ENCODE data around the gene MAGED4.
"Not testable (repeated sequence)": the region's sequence is repeated elsewhere in the genome, so short reads cannot be mapped to it uniquely, and the experiment has no call there.

Gene MAGED4

GRCh38 chrX:52184440-52185077 is at the start of gene MAGED4:
TSS of gene MAGED4 (plus strand) at chrX:52184888. CDS start at chrX:52185923, 1,035 bp downstream.
- DNase-seq = not testable (repeated sequence)

- no peak for DNase-seq
Observed at GRCh38 chrX:52138830-52139544, 45.7 kb upstream of the MAGED4 start.

- no peak for DNase-seq
Observed at GRCh38 chrX:52139545-52139895, 45.2 kb upstream of the MAGED4 start.

GRCh38 chrX:52140020-52140419 is 44.7 kb upstream of the MAGED4 start:
- no peak for DNase-seq

- not testable (repeated sequence) for DNase-seq
Observed at GRCh38 chrX:52150667-52151066, 34.0 kb upstream of the MAGED4 start.

DNA sequence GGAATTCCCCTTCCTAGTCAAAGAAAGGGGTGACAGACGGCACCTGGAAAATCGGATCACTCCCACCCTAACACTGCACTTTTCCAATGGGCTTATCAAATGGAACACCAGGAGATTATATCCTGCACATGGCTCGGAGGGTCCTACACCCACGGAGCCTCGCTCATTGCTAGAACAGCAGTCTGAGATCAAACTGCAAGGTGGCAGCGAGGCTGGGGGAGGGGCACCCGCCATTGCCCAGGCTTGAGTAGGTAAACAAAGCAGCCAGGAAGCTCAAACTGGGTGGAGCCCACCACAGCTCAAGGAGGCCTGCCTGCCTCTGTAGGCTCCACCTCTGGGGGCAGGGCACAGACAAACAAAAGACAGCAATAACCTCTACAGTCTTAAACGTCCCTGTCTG is 24.5 kb upstream of the MAGED4 start:
- DNase-seq = not testable (repeated sequence)

DNA sequence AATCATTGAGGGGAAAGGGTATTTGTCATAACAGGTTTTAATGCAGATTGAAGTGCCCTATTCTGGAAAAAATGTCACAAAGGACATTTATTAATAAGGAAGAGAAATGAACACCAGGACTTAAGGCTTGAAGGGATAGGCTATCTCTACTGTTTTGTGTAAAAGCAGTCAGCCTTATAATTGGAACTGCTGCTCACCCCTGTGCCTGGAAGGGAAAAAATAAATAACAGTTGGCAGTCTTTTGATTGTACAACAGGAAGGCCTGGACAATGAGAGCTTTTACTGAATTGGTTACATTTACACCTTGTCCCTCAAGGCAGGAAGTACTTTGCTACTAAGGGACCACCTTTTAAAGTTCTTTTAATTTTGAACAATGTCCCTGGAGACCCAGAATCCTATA is 17.8 kb upstream of the MAGED4 start:
- DNase-seq = no peak

- not testable (repeated sequence) for DNase-seq
Observed at GRCh38 chrX:52171055-52171454, 13.6 kb upstream of the MAGED4 start.

- DNase-seq = not testable (repeated sequence)
Observed at GRCh38 chrX:52185078-52185453, 378 bp downstream of the MAGED4 start.

GRCh38 chrX:52211405-52211804 is 26.7 kb downstream of the MAGED4 start:
- DNase-seq = not testable (repeated sequence)

DNA sequence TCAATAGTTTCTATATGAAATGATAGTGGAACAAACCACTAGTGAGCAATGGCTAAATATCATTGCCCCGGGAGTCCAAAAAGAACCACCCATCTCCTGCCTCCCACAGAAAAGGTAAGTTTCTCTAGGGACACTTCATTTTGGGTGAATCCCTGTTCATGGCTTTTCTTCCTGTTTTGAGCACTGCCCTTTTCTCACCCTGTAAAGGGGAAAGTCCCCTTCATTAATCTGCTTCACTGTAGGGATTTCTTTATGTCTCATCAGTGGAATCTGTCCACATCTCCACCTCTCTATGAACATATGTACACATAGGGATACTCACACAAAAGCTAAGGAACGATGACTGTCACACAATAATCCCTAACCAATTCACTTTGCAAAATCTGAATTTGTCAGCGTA is 28.6 kb downstream of the MAGED4 start:
- DNase-seq = no peak

DNA sequence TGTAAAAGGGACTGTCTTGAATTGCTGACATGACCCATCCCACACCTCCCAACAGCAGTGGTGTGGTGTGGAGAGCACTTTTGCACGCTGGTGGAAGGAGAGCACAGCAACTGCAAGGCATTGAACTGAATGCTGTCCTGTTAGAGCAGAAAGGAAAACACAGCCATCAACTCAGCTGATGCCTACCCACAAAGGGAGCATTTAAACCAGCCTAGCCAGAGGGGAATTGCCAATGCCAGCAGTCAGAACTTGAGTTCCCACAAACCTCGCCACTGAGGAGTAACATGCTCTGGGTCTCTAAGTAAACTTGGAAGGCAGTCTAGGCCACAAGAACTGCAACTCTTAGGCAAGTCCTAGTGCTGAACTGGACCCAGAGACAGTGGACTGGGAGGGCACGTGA is 31.9 kb downstream of the MAGED4 start:
- DNase-seq = no peak

- DNase-seq = no peak
Observed at GRCh38 chrX:52217494-52218160, 32.9 kb downstream of the MAGED4 start.

DNA sequence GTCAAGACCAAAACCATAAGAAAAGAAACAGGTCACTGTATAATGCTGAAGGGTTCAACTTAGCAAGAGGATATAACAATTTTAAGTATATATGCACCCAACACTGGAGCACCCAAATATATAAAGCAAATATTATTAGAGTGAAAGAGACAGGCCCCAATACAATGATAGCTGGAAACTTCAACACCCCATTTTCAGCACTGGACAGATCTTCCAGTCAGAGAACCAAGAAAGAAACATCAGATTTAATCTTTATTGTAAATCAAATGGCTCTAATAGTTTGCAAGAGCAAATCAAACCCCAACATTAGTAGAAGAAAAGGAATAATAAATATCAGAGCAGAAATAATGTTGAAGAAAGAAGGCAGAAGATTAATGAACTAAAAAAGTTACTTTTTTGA is 36.2 kb downstream of the MAGED4 start:
- no peak for DNase-seq
